PC-3 (cell line): ENCODE results near the gene TCEANC2. TPM values are rescaled to one million over a fixed set of nuclear protein-coding genes. Genes with fewer than 3 reads are reported as not detected.

Experiments
- ATAC-seq: fragments of 200-7000 bp; cut with Tn5 transposase; 2 replicates; pipeline ENCODE4 v1.9.1; 2020; ENCODE audit warnings: mild to moderate bottlenecking, moderate library complexity
- BruUV-seq: library from RNA; stranded (reverse); fragments of 400-500 nt; replicated peaks from 2 replicates; lab custom pipeline; 2021; lab: Mats Ljungman, UMichigan
- CTCF ChIA-PET: fragments of 300-600 bp; sonication (Branson Sonifier 250); formaldehyde crosslinking; loops from one replicate; lab custom pipeline; 2022; ENCODE audit warnings: antibody characterized with exemption; lab: Charles Lee
- POLR2A ChIA-PET: fragments of 300-600 bp; sonication (Branson Sonifier 250); formaldehyde crosslinking; loops from one replicate; lab custom pipeline; 2022; ENCODE audit warnings: antibody characterized with exemption; ENCODE audit not compliant: unreplicated experiment; lab: Charles Lee
- DNase-seq: peaks from one replicate; pipeline ENCODE4 v3.0.0-alpha.2; 2015
- H2AFZ ChIP-seq: fragments of 300-600 bp; sonication (generic); 2 replicates; pipeline ENCODE4 v1.6.0; 2016; ENCODE audit warnings: antibody characterized with exemption, low read length
- H3F3A ChIP-seq: fragments of 300-600 bp; sonication (generic); one replicate; pipeline ENCODE4 v1.6.0; 2017; ENCODE audit warnings: antibody characterized with exemption, low read length, control low read depth, mild to moderate bottlenecking; ENCODE audit not compliant: unreplicated experiment
- H3K27ac ChIP-seq: fragments of 300-600 bp; sonication (generic); 2 replicates; pipeline ENCODE4 v1.5.1; 2016; ENCODE audit warnings: mild to moderate bottlenecking, low read length
- H3K27me3 ChIP-seq: fragments of 300-600 bp; sonication (generic); 2 replicates; pipeline ENCODE4 v1.6.1; 2016; ENCODE audit warnings: low read length, mixed read lengths
- H3K36me3 ChIP-seq: fragments of 300-600 bp; sonication (generic); 2 replicates; pipeline ENCODE4 v1.6.1; 2016; ENCODE audit warnings: low read depth, mixed run types, low read length, mixed read lengths
- H3K4me1 ChIP-seq: fragments of 300-600 bp; sonication (generic); 2 replicates; pipeline ENCODE4 v1.5.1; 2016; ENCODE audit warnings: low read length; ENCODE audit not compliant: insufficient read depth
- H3K4me2 ChIP-seq: fragments of 300-600 bp; sonication (generic); 2 replicates; pipeline ENCODE4 v1.6.0; 2016; ENCODE audit warnings: low read length
- H3K4me3 ChIP-seq: fragments of 300-600 bp; sonication (generic); 2 replicates; pipeline ENCODE4 v1.5.1; 2016; ENCODE audit warnings: mild to moderate bottlenecking, low read length, mixed read lengths
- H3K79me2 ChIP-seq: fragments of 300-600 bp; sonication (generic); 2 replicates; pipeline ENCODE4 v1.6.1; 2017; ENCODE audit warnings: low read length, mixed read lengths
- H3K9ac ChIP-seq: fragments of 300-600 bp; sonication (generic); 2 replicates; pipeline ENCODE4 v1.6.0; 2016; ENCODE audit warnings: mild to moderate bottlenecking, low read length
- H3K9me2 ChIP-seq: fragments of 300-600 bp; sonication (generic); replicated peaks from 2 replicates; pipeline ENCODE4 v1.6.1; 2016; ENCODE audit warnings: mixed run types, low read length, mixed read lengths
- H3K9me3 ChIP-seq: fragments of 300-600 bp; sonication (generic); 2 replicates; pipeline ENCODE4 v1.6.1; 2016; ENCODE audit warnings: low read length, mixed read lengths
- H4K20me1 ChIP-seq: fragments of 300-600 bp; sonication (generic); 2 replicates; pipeline ENCODE4 v1.6.1; 2016; ENCODE audit warnings: low read length, mixed read lengths
- CTCF ChIP-seq: fragments of 300-600 bp; sonication (generic); conservative IDR thresholded peaks from 2 replicates; pipeline ENCODE4 v1.5.1; 2017; ENCODE audit warnings: antibody characterized with exemption, low read depth, mild to moderate bottlenecking, low read length
- EZH2 ChIP-seq: fragments of 300-600 bp; sonication (generic); IDR thresholded peaks from one replicate; pipeline ENCODE4 v1.6.1; 2017; ENCODE audit warnings: antibody characterized with exemption, mild to moderate bottlenecking, low read length; ENCODE audit not compliant: unreplicated experiment
- EZH2phosphoT487 ChIP-seq: fragments of 300-600 bp; sonication (generic); IDR thresholded peaks from 2 replicates; pipeline ENCODE4 v1.6.1; 2018; ENCODE audit warnings: mild to moderate bottlenecking, antibody characterized with exemption, low read length, borderline replicate concordance
- intact Hi-C: fragments of 100-400 bp; cut with micrococcal nuclease; formaldehyde crosslinking; loops from 2 replicates; pipeline ENCODE4 v1.9.0; 2023
- total RNA-seq: library from RNA; depleted of rRNA; stranded (reverse); fragments of >200 nt; gene quantifications from 2 replicates; pipeline ENCODE4 v1.2.3, GENCODE V29; 2014

TCEANC2 gene
- total RNA-seq, 1 experiment from 2014 or later = 4.2 TPM

GRCh38 chr1:54011316-54012007 lies 41.9 kb upstream of the TCEANC2 start:
- no peak overlapping the region for H2AFZ ChIP-seq
- intact Hi-C loops = no loop called here
- CTCF ChIA-PET = no interaction called here

GRCh38 chr1:54012008-54012325 lies 41.4 kb upstream of the TCEANC2 start:
- TF ChIP-seq EZH2 (no peak), CTCF (no peak), EZH2phosphoT487 (no peak)
- BruUV-seq = no TSS peak
- no peak overlapping the region for H3K27ac ChIP-seq
- H3K4me1 ChIP-seq = peaks cover 10% of the 10 kb centered on the region
- no peaks in the 10 kb centered on the region for H3K9me2 ChIP-seq
- no peak overlapping the region for H3K4me3 ChIP-seq
- no peaks in the 10 kb centered on the region for H3K36me3 ChIP-seq
- CTCF ChIA-PET = no interaction called here
- no peak overlapping the region for H3K4me2 ChIP-seq
- no peak overlapping the region for H2AFZ ChIP-seq
- intact Hi-C loops = no loop called here
- no peaks in the 10 kb centered on the region for H3F3A ChIP-seq
- no peaks in the 10 kb centered on the region for H4K20me1 ChIP-seq
- no peaks in the 10 kb centered on the region for H3K27me3 ChIP-seq
- POLR2A ChIA-PET = no interaction called here
- no peak for ATAC-seq
- no peaks in the 10 kb centered on the region for H3K79me2 ChIP-seq
- no peak for DNase-seq
- H3K9me3 ChIP-seq = no peaks in the 10 kb centered on the region
- H3K9ac ChIP-seq = no peak overlapping the region

More at GRCh38 chr1:54011316-54012007, 41.9 kb upstream of the TCEANC2 start:
- BruUV-seq = no TSS peak
- no peak for TF ChIP-seq EZH2phosphoT487
- no peak for TF ChIP-seq CTCF
- no peak for TF ChIP-seq EZH2
- H3K9ac ChIP-seq = no peak overlapping the region
- H3K36me3 ChIP-seq = no peaks in the 10 kb centered on the region
- no peaks in the 10 kb centered on the region for H3K27me3 ChIP-seq
- no peak overlapping the region for H3K27ac ChIP-seq
- H3K4me2 ChIP-seq = no peak overlapping the region
- no peaks in the 10 kb centered on the region for H4K20me1 ChIP-seq
- no peaks in the 10 kb centered on the region for H3F3A ChIP-seq
- DNase-seq = no peak
- POLR2A ChIA-PET = no interaction called here
- no peaks in the 10 kb centered on the region for H3K79me2 ChIP-seq
- ATAC-seq = no peak
- H3K9me3 ChIP-seq = no peaks in the 10 kb centered on the region
- no peak overlapping the region for H3K4me3 ChIP-seq
- H3K4me1 ChIP-seq = peaks cover 7% of the 10 kb centered on the region
- no peaks in the 10 kb centered on the region for H3K9me2 ChIP-seq

GRCh38 chr1:54012863-54013262 lies 40.5 kb upstream of the TCEANC2 start:
- H3K4me1 ChIP-seq = peaks cover 10% of the 10 kb centered on the region
- no peaks in the 10 kb centered on the region for H4K20me1 ChIP-seq
- POLR2A ChIA-PET = no interaction called here

More at GRCh38 chr1:54012863-54013262, 40.5 kb upstream of the TCEANC2 start:
- H3K36me3 ChIP-seq = no peaks in the 10 kb centered on the region
- no peaks in the 10 kb centered on the region for H3K79me2 ChIP-seq
- no peaks in the 10 kb centered on the region for H3F3A ChIP-seq
- no peak overlapping the region for H3K4me3 ChIP-seq
- no peak for DNase-seq
- no peaks in the 10 kb centered on the region for H3K9me2 ChIP-seq
- H3K27me3 ChIP-seq = no peaks in the 10 kb centered on the region
- BruUV-seq = no TSS peak
- TF ChIP-seq EZH2phosphoT487 = no peak
- no peak for TF ChIP-seq EZH2
- no peak for TF ChIP-seq CTCF
- H2AFZ ChIP-seq = no peak overlapping the region
- ATAC-seq = no peak
- no peak overlapping the region for H3K9ac ChIP-seq
- no peaks in the 10 kb centered on the region for H3K9me3 ChIP-seq
- CTCF ChIA-PET = no interaction called here
- intact Hi-C loops = no loop called here
- H3K27ac ChIP-seq = no peak overlapping the region
- no peak overlapping the region for H3K4me2 ChIP-seq
